DOHH2 (cell line): ENCODE results near the gene BSPRY.

Experiments used
- H3F3A ChIP-seq: fragments of 200-600 bp; sonication (generic), shearing (Covaris generic); 2 replicates; pipeline ENCODE4 v1.6.0; 2016; ENCODE audit warnings: antibody characterized with exemption, mild to moderate bottlenecking; ENCODE audit not compliant: control insufficient read depth, insufficient read depth
- H3K27ac ChIP-seq: fragments of 200-600 bp; sonication (generic); 2 replicates; pipeline ENCODE4 v1.5.1; 2014; ENCODE audit warnings: low read depth, mild to moderate bottlenecking, low read length, moderate library complexity
- H3K27me3 ChIP-seq: fragments of 200-600 bp; sonication (generic); 2 replicates; pipeline ENCODE4 v1.6.1; 2014; ENCODE audit warnings: mild to moderate bottlenecking, low read length, mixed read lengths; ENCODE audit not compliant: control insufficient read depth
- H3K36me3 ChIP-seq: fragments of 200-600 bp; sonication (generic); 2 replicates; pipeline ENCODE4 v1.6.1; 2014; ENCODE audit warnings: mild to moderate bottlenecking, low read length, moderate library complexity, mixed read lengths; ENCODE audit not compliant: control insufficient read depth
- H3K4me1 ChIP-seq: fragments of 200-600 bp; sonication (generic); 2 replicates; pipeline ENCODE4 v1.6.1; 2014; ENCODE audit warnings: mild to moderate bottlenecking, low read length, mixed read lengths; ENCODE audit not compliant: control insufficient read depth
- H3K4me2 ChIP-seq: fragments of 200-600 bp; sonication (generic); 2 replicates; pipeline ENCODE4 v1.6.0; 2014; ENCODE audit warnings: mild to moderate bottlenecking, low read length, moderate library complexity
- H3K4me3 ChIP-seq: fragments of 200-600 bp; sonication (generic); 2 replicates; pipeline ENCODE4 v1.5.1; 2014; ENCODE audit warnings: mild to moderate bottlenecking, low read length, mixed read lengths
- H3K79me2 ChIP-seq: fragments of 200-600 bp; sonication (generic); 2 replicates; pipeline ENCODE4 v1.6.1; 2014; ENCODE audit warnings: mild to moderate bottlenecking, low read length, mixed read lengths; ENCODE audit not compliant: control insufficient read depth
- H3K9me2 ChIP-seq: fragments of 200-600 bp; sonication (generic); replicated peaks from 2 replicates; pipeline ENCODE4 v1.6.1; 2014; ENCODE audit warnings: mild to moderate bottlenecking, low read length, mixed read lengths; ENCODE audit not compliant: control insufficient read depth
- H3K9me3 ChIP-seq: fragments of 200-600 bp; sonication (generic); 2 replicates; pipeline ENCODE4 v1.6.1; 2014; ENCODE audit warnings: antibody characterized with exemption, low read length, mixed read lengths; ENCODE audit not compliant: control insufficient read depth, insufficient read depth
- H4K20me1 ChIP-seq: fragments of 200-600 bp; sonication (generic); 2 replicates; pipeline ENCODE4 v1.6.0; 2014; ENCODE audit warnings: low read depth, mild to moderate bottlenecking, antibody characterized with exemption, low read length, moderate library complexity; ENCODE audit not compliant: control insufficient read depth, insufficient read depth
- CTCF ChIP-seq: fragments of 200-600 bp; sonication (generic); IDR thresholded peaks from one replicate; pipeline ENCODE4 v1.5.1; 2014; ENCODE audit warnings: antibody characterized with exemption, mild to moderate bottlenecking, low read depth, low read length; ENCODE audit not compliant: poor library complexity, severe bottlenecking
- EZH2phosphoT487 ChIP-seq: fragments of 200-600 bp; sonication (generic); IDR thresholded peaks from 2 replicates; pipeline ENCODE4 v1.6.1; 2017; ENCODE audit warnings: borderline replicate concordance, mild to moderate bottlenecking, antibody characterized with exemption, low read length, moderate library complexity, mixed read lengths

BSPRY gene

GRCh38 chr9:113410207-113410864 lies 61.0 kb downstream of the BSPRY start, which contains the start of the genes C9orf43 and POLE3:
C9orf43 (plus strand) TSS chr9:113410747; CDS start chr9:113413494, 2,747 bp downstream.
POLE3 (minus strand) TSS chr9:113410675; CDS start chr9:113410293, 382 bp downstream.
- TF ChIP-seq CTCF = no peak
- no peak for TF ChIP-seq EZH2phosphoT487
- Histone ChIP-seq H3K4me3 (peak within 1 kb of the TSS; percentile 96), H3K9me3 (no peaks in the 10 kb centered on the region), H3K36me3 (peaks cover 35% of the 10 kb centered on the region), H3K27me3 (no peaks in the 10 kb centered on the region), H4K20me1 (no peaks in the 10 kb centered on the region), H3K4me2 (peak within 1 kb of the TSS; percentile 90), H3K9me2 (no peaks in the 10 kb centered on the region), H3K4me1 (peaks cover 31% of the 10 kb centered on the region), H3F3A (peaks cover 25% of the 10 kb centered on the region), H3K27ac (peak within 1 kb of the TSS; percentile 92), H3K79me2 (peaks cover 36% of the 10 kb centered on the region)

GRCh38 chr9:113416149-113416721 lies 66.9 kb downstream of the BSPRY start:
- Histone ChIP-seq H3K9me3 (no peaks in the 10 kb centered on the region), H3K4me2 (peak overlapping the region; percentile 58), H3F3A (peaks cover 12% of the 10 kb centered on the region), H3K27me3 (no peaks in the 10 kb centered on the region), H3K27ac (peak overlapping the region; percentile 56), H3K4me3 (peak overlapping the region; percentile 39), H3K4me1 (peaks cover 32% of the 10 kb centered on the region), H3K9me2 (no peaks in the 10 kb centered on the region), H3K79me2 (no peaks in the 10 kb centered on the region), H4K20me1 (no peaks in the 10 kb centered on the region), H3K36me3 (no peaks in the 10 kb centered on the region)
- TF ChIP-seq CTCF (no peak), EZH2phosphoT487 (no peak)

GRCh38 chr9:113417370-113417769 lies 68.0 kb downstream of the BSPRY start:
- H3K79me2 ChIP-seq = no peaks in the 10 kb centered on the region
- H3K27me3 ChIP-seq = no peaks in the 10 kb centered on the region
- no peak overlapping the region for H3K27ac ChIP-seq
- H3K4me1 ChIP-seq = peaks cover 24% of the 10 kb centered on the region
- H3K9me2 ChIP-seq = no peaks in the 10 kb centered on the region
- peaks cover 7% of the 10 kb centered on the region for H3F3A ChIP-seq
- no peak overlapping the region for H3K4me2 ChIP-seq
- H3K9me3 ChIP-seq = no peaks in the 10 kb centered on the region
- no peak overlapping the region for H3K4me3 ChIP-seq
- no peaks in the 10 kb centered on the region for H4K20me1 ChIP-seq
- no peaks in the 10 kb centered on the region for H3K36me3 ChIP-seq
- TF ChIP-seq CTCF (no peak), EZH2phosphoT487 (no peak)
